ENCODE results near the gene TMEM132D. TPM values are rescaled to one million over a fixed set of nuclear protein-coding genes. Genes with fewer than 3 reads are reported as not detected.

TMEM132D gene
- total RNA-seq, 1 experiment from 2014 or later = not detected

DNA sequence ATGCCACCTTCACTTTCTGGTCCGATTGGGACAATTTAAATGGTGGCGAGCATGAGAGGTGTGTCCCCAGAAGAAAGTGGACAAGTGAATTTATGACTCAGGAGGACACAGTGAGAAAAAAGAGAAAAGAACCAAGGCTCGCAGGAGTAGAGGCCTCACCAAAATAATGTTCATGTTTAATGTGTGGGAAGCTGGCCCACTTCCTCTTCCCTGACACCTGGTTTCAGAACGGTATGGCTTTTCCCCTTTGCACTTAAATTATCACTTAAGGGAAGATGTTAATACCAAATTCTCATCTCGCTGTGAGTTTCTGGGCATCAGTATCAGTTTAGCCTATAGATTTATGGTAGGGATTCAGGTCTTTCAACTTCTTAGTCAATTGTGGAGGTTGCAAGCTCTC lies 824.1 kb downstream of the TMEM132D start:
- DNase-seq (ENCODE audit: low read depth, low spot score) (no peak), ATAC-seq (no peak)
- CTCF ChIA-PET = no interaction called here
- BruUV-seq (replicated peaks) = no TSS peak
- Histone ChIP-seq H3K4me1 (ENCODE audit: control insufficient read depth, insufficient read depth, low read length) (no peaks in the 10 kb centered on the region), H3K4me3 (ENCODE audit: low read depth in 2 of 2, low read length in 2 of 2) (no peak overlapping the region), H3K36me3 (ENCODE audit: control insufficient read depth, insufficient read depth, low read length) (no peaks in the 10 kb centered on the region), H3K27me3 (ENCODE audit: control insufficient read depth, insufficient read depth, low read length) (no peaks in the 10 kb centered on the region), H3K9me3 (ENCODE audit: control insufficient read depth, insufficient read depth, low read depth, low read length) (no peaks in the 10 kb centered on the region), H3K27ac (ENCODE audit: low read length) (no peak overlapping the region)
- intact Hi-C loops (cut with micrococcal nuclease; ENCODE audit: unreplicated experiment) = no loop called here
- no peak for TF ChIP-seq POLR2AphosphoS5 (IDR thresholded peaks at IDR 0.05; ENCODE audit: low read depth, low read length)
- TF ChIP-seq, protein P1, sequence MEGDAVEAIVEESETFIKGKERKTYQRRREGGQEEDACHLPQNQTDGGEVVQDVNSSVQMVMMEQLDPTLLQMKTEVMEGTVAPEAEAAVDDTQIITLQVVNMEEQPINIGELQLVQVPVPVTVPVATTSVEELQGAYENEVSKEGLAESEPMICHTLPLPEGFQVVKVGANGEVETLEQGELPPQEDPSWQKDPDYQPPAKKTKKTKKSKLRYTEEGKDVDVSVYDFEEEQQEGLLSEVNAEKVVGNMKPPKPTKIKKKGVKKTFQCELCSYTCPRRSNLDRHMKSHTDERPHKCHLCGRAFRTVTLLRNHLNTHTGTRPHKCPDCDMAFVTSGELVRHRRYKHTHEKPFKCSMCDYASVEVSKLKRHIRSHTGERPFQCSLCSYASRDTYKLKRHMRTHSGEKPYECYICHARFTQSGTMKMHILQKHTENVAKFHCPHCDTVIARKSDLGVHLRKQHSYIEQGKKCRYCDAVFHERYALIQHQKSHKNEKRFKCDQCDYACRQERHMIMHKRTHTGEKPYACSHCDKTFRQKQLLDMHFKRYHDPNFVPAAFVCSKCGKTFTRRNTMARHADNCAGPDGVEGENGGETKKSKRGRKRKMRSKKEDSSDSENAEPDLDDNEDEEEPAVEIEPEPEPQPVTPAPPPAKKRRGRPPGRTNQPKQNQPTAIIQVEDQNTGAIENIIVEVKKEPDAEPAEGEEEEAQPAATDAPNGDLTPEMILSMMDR (IDR thresholded peaks at IDR 0.05) = no peak
- TF ChIP-seq, protein P2, sequence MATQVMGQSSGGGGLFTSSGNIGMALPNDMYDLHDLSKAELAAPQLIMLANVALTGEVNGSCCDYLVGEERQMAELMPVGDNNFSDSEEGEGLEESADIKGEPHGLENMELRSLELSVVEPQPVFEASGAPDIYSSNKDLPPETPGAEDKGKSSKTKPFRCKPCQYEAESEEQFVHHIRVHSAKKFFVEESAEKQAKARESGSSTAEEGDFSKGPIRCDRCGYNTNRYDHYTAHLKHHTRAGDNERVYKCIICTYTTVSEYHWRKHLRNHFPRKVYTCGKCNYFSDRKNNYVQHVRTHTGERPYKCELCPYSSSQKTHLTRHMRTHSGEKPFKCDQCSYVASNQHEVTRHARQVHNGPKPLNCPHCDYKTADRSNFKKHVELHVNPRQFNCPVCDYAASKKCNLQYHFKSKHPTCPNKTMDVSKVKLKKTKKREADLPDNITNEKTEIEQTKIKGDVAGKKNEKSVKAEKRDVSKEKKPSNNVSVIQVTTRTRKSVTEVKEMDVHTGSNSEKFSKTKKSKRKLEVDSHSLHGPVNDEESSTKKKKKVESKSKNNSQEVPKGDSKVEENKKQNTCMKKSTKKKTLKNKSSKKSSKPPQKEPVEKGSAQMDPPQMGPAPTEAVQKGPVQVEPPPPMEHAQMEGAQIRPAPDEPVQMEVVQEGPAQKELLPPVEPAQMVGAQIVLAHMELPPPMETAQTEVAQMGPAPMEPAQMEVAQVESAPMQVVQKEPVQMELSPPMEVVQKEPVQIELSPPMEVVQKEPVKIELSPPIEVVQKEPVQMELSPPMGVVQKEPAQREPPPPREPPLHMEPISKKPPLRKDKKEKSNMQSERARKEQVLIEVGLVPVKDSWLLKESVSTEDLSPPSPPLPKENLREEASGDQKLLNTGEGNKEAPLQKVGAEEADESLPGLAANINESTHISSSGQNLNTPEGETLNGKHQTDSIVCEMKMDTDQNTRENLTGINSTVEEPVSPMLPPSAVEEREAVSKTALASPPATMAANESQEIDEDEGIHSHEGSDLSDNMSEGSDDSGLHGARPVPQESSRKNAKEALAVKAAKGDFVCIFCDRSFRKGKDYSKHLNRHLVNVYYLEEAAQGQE (IDR thresholded peaks at IDR 0.05; ENCODE audit: insufficient read depth in 1 of 2, low read depth in 2 of 2, low read length in 1 of 2) = no peak
- no peak for TF ChIP-seq SIN3A (IDR thresholded peaks at IDR 0.05; ENCODE audit: borderline replicate concordance, insufficient read depth, low read depth, low read length)
- TF ChIP-seq TCF7L2 (IDR thresholded peaks at IDR 0.05; ENCODE audit: low read depth, low read length) = no peak
- in situ Hi-C loops (cut with HindIII; ENCODE audit: low pct_unique_long_range_greater_than_20kb, low sequenced_read_pairs) = no loop called here
- POLR2A ChIA-PET = no interaction called here

DNA sequence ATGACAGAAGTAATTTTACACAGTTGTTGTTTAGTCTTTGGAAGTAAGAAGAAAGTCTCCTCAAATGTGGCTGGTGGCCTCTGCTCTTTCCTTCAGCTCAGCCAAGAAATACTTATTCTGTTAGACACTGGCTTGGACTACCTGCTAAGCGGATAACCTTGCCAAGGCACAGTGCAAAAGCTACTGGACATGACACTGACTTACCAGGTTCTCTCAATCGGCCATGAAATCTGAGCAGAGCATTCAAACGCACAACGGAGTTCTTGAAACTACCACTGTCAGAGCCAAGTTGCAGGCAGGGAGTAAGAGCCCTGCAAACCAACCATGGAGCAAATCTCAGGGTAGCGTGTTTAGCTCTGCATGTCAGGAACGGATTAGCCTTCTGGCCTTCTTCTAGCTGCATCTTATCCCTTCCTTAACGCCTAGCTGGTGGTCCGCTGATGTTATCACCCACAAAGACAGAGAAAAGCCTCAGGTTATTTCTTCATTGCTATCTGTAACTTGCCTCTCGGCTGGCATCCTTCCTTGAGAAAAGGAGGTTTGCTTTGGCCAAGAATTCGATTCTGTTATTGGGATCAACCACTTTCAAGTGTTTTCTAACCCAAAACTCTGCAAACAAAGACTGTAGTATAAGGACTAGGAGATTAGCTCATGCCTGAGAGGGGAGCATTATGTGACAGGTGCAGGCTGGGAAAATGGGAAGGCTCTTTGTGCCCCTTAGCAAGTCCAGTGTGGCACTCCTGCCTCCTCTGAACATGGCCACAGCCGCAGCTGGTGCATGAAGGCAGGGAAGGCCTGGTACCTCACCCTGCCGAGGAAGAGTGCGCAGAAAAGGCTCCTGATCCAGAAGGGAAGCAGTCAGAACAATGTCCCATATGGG lies 827.1 kb downstream of the TMEM132D start:
- ATAC-seq (no peak), DNase-seq (ENCODE audit: low read depth, low spot score) (no peak)
- H3K27me3 ChIP-seq (ENCODE audit: control insufficient read depth, insufficient read depth, low read length) = no peaks in the 10 kb centered on the region
- no peak overlapping the region for H3K4me3 ChIP-seq (ENCODE audit: low read depth in 2 of 2, low read length in 2 of 2)
- ChIA-PET POLR2A (no interaction called here), CTCF (no interaction called here)
- in situ Hi-C loops (cut with HindIII; ENCODE audit: low pct_unique_long_range_greater_than_20kb, low sequenced_read_pairs) (no loop called here), intact Hi-C loops (cut with micrococcal nuclease; ENCODE audit: unreplicated experiment) (no loop called here)
- H3K27ac ChIP-seq (ENCODE audit: low read length) = no peak overlapping the region
- H3K9me3 ChIP-seq (ENCODE audit: control insufficient read depth, insufficient read depth, low read depth, low read length) = no peaks in the 10 kb centered on the region
- BruUV-seq (replicated peaks) = no TSS peak
- H3K4me1 ChIP-seq (ENCODE audit: control insufficient read depth, insufficient read depth, low read length) = no peaks in the 10 kb centered on the region
- TF ChIP-seq, protein P2 (IDR thresholded peaks at IDR 0.05; ENCODE audit: insufficient read depth in 1 of 2, low read depth in 2 of 2, low read length in 1 of 2) = no peak
- TF ChIP-seq POLR2AphosphoS5 (IDR thresholded peaks at IDR 0.05; ENCODE audit: low read depth, low read length) = no peak
- TF ChIP-seq SIN3A (IDR thresholded peaks at IDR 0.05; ENCODE audit: borderline replicate concordance, insufficient read depth, low read depth, low read length) = no peak
- TF ChIP-seq TCF7L2 (IDR thresholded peaks at IDR 0.05; ENCODE audit: low read depth, low read length) = no peak
- TF ChIP-seq, protein P1 (IDR thresholded peaks at IDR 0.05) = no peak
- no peaks in the 10 kb centered on the region for H3K36me3 ChIP-seq (ENCODE audit: control insufficient read depth, insufficient read depth, low read length)
